Measurements from ENCODE around the gene SLC32A1.

The SLC32A1 gene

DNA sequence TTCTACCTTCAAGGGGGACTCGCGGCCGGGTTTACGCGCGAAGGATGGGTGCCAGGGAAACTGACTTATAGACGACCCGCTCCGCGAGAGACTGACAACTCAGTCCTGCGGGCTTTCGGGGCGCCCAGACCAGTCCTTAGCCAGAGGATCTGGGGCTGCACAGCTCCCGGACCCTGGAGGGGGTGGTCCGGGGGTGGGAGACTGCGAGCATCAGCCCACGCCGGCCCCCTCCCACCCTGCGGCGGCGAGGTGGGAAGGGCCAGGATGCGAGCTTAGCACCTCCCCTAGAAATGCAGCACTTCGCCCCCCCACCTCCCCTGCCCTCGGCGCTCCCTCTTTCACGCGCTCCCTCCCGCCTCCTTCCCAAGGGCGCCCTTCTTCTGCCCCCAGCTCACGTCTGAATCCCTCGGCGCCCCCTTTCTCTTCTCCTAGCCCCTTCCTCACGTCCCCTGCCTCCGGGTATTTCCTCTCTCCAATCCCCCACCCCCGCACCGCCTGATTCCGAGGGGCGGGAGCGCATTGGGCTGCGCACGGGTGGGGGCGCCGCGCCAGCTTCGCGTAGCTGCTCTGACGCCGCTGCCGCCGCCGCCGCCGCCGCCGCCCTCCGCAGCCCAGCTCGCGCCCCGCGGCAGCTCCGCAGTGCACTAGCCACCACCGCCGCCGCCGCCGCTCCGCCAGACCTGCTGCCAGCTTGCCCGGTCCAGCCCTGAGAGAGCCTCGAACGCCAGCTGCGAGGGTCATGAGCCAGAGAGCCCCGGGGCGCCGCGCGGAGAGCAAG, at the start of gene SLC32A1:
Gene SLC32A1 (plus strand): TSS at position 639 of the 778 bp plus-strand sequence. CDS start 239 bp downstream, outside the sequence.
- DNase-seq: no peak

DNA sequence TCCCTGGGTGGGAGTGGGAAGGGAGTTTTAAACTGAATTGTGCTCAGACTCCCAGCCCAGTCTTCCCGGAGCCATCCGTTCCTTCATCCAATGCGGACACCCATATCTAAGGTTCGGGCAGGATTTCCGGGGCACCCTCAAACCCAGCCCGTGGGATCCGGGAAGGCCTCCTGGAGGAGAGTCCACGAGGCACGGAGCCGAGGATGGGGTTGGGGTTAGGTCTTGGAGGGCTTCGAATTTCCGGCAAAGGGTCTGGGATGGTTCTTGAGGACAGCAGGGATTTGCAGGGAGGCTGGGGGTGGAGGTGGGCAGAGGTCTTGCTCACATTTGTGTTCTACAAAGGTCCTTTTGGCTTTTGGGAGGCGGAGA, 49.5 kb upstream of the SLC32A1 start:
- no peak for DNase-seq

DNA sequence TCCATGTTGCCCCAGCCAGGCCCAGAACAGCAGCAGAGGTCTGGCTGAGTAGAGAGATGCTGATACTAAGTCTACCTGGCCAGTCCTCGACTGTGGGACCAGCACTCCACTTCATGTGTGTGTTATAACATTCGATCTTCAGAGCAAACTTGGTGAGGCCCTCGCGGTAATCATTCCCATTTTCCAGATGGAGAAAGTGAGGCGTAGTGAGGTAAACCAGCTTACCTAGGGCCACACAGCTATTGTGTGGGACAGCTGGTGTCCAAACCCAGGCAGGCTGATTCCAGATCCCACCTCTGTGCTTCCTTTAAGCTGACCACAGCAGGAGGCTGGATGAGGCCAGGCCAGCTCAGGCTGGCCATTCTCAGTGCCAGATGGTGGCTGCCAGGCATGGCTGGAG, 47.7 kb upstream of the SLC32A1 start:
- DNase-seq: no peak

DNA sequence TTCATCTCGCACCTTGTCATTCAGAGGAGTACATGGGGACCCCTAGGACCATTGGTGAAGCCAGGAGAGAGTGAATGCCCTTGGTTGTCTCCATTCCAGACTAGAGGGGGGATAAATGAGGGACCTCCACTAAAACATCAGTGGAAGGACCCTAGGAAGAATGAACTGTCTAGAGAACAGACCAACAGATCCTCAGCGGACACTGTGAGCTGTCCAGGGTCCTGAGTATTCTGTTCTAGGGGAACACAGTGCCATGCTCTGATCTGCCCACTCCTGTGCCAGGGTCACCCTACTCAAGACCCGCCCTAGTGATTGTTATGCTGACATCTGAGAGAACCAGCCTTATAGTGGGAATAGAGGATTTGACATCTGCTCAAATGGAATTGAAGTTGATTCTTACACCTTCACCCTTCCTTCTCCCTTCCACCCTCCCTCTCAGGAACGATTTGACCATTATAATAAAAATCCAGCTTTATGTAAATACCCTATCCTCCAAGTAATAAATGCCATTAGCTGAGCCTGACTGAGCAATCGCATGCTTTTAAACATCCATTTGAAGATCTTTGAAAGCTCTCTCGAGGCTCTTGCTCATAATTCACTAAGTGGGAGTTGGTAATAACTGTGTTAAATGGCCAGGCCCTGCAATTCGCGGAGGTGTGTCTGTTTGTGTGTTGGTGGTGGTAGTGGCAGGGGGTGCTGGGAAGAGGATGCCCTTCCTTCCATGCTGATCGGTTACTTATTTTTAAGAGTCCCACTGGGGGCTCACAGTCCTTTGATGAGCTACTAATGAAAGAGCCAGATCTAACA, 43.6 kb upstream of the SLC32A1 start:
- no peak for DNase-seq

GRCh38 chr20:38685271-38685670, 39.0 kb upstream of the SLC32A1 start:
- DNase-seq: no peak

- DNase-seq: peak in 1 of 4 experiments; percentile 2
Measured at GRCh38 chr20:38685853-38686473, 38.3 kb upstream of the SLC32A1 start.

DNA sequence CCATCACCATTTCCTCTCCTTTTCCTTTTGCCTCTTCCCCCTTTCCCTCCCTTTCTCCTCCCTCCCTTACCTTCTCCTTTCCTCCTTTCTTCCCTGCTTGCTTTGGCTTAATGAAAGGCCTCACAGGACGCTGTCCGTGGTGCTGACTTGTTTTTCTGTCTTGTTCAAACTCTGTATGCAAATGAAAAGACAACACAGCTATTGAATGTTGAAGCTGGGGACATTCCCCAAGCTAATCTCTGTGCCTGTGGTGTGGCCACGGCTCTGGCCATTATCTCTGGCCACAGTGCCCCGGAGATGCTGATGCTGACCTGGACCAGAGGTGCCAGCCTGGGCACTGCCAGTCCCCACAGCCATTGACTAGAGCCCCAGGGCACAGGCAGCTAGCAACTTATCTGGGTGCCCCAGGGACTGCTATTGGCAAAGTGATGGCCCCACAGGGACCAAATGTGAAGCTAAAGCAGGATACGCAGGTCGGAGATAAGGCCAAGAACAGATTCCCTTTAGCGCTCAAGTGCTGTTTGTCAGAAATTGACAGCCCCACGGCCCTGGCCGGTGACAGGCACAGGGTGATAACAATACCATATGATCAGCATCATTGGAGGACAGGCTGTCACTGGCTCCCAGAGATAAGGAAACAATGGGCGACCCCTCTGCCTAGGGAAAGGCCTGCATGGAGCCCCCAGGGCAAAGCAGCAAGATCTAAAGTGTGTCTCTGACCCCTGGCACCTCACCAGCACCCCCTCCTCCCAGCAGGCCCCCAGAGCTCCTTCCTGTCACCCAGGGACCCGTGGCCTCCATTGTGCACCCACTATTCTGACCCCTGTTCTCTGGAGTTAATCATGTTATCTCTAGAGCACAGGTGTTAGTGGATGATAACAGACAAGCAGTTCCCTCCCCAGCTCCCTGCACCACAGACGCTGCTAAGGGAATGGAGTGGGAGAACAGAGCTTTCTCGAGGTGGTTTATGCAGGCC, 31.6 kb upstream of the SLC32A1 start:
- peak in 1 of 4 experiments; percentile 16 for DNase-seq

DNA sequence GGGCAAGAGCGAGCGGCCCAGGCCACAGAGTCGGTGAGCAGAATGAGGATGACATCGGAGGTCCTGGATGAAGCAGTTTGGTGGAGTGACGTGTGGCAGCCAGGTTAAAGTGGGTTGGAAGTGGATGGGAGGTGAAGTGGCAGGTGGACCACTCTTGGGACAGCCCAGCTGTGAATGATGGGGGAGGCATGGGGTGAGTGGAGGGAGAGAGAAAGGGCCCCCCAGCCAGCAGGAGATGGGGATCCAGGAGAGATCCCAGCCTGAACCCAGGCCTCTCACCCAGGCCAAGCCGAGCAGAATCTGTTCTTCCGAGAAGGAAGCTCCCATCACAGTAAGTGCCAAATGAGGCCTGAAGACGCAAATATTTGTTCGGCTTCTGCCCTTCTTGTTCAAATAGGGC, 27.0 kb upstream of the SLC32A1 start:
- no peak for DNase-seq

DNA sequence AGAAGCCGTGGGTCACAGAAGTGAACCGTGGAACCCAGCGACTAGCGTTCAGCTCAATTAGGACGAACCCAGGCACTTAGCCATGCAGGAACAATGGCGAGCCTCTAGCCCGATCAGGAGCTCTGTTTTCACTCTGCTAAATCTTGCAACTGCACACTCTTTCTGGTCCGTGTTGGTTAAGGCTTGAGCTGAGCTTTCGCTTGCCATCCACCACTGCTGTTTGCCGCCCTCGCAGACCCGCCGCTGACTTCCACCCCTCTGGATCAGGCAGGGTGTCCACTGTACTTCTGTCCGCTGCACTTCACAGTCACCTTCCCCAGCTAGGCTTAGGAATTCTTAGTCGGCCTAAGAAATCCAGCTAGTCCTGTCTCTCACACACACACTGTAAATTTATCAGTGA, 25.7 kb upstream of the SLC32A1 start:
- no peak for DNase-seq

- DNase-seq: no peak
Measured at GRCh38 chr20:38700141-38700540, 24.1 kb upstream of the SLC32A1 start.

GRCh38 chr20:38700926-38701325, 23.4 kb upstream of the SLC32A1 start:
- DNase-seq: no peak

GRCh38 chr20:38703526-38703925, 20.8 kb upstream of the SLC32A1 start:
- DNase-seq: no peak

GRCh38 chr20:38704136-38704535, 20.1 kb upstream of the SLC32A1 start:
- no peak for DNase-seq

DNA sequence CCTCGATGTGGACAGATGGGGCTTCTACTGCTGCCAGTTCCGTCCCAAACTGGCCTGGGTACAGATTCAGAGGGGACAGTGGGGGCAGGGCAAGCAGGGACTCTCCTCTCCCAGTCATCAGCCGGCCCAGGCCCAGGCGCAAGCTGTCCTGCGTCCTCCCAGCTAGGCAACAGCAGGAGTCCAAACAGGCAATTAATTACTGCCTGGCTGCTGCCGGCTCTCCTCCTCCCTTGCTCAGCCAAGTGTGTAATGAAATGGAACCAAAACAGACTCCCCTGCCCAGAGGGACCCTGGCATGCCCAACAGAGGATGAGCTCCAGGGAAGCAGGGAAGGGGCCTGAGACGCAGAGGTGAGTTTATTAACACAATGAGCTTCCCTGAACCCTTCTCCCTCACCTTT, 17.8 kb upstream of the SLC32A1 start:
- DNase-seq: no peak

DNA sequence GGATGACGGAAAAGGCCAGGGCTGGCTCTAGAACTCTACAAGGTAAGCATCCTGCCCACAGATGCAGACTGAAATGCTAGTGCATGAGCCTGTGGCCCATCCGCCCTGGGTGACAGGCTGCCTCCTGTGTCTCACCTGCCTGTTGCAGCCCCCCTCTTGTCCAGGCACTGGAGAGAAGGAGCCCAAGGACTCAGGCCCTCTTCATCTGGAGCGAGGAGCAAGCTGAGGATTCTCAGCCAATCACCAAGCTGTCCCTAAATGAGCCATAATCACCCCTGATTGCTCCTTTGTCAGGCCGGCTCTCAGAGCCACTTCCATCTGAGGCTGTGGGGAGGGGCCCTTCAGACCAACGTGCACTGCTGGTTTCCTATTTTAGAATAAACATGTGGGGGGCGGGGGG, 10.0 kb upstream of the SLC32A1 start:
- DNase-seq: no peak

GRCh38 chr20:38715646-38716045, 8.6 kb upstream of the SLC32A1 start:
- DNase-seq: no peak

DNA sequence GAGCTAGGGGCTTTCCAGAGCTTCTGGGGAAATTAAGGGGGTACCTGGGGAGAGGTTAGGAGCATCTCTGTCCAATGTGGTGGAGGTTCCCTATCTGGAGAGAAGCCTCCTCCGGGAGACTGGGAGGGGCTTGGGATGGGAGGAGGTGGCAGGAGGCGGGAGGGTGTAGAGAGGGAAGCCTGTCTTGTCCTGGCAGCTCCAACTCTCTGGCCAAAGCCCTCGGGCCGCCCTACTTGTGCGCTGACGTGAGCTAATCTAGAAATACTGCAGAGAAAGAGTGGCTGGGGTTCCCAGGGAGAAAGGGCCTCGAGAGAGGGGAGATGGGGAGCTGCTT, 1.6 kb upstream of the SLC32A1 start:
- DNase-seq: no peak

DNA sequence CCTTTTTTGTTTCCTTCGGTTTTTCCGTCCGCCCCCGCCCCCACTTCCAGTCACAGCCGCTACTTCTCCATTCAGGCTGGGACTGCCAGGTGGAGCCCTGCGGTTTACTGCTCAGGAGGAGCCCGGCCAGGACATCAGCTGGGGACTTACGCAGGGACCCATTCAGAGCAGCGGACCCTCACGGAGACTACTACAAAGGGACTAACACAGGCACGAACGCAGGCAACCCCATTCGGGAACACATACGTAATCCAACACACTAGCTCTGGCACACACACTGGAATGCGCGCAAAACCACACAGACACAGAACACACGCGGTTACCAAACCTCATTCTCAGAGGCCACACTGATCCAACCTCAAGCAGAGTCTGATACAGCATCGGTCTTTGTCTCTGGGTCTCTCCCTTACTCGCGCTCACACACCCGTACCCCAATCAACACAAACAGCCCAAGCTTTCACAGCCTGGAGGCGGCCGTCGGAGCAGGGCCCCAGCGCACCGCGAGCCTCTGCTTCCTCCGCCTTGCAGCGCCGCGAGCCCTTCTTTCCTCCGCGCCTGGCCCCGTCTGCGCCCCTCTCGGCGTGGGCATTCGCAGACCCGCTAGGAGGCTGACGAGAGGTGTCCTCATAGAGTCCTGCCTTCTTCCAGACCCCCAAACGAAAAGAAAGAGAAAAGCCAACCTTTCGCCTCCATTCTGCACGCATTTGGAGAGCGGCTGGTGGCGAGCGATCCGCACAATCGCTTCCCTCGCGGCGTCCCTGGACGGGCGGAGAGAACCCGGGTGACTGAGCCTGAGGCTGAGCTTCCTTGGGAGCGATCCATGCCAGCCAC, 1.1 kb upstream of the SLC32A1 start:
- DNase-seq: no peak

DNA sequence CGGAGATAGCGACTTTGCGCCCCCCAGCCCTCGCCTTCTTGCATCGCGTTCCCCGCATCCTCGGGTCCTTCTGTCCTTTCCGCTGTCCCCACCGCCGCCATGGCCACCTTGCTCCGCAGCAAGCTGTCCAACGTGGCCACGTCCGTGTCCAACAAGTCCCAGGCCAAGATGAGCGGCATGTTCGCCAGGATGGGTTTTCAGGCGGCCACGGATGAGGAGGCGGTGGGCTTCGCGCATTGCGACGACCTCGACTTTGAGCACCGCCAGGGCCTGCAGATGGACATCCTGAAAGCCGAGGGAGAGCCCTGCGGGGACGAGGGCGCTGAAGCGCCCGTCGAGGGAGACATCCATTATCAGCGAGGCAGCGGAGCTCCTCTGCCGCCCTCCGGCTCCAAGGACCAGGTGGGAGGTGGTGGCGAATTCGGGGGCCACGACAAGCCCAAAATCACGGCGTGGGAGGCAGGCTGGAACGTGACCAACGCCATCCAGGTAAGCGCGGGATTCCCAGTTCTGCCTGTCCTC, 401 bp downstream of the SLC32A1 start:
- no peak for DNase-seq

GRCh38 chr20:38725148-38725901, 1.0 kb downstream of the SLC32A1 start:
- no peak for DNase-seq

Measured in activated CD4-positive, CD25-positive, alpha-beta regulatory T cell (primary cell).